ENCODE results near the gene PLA2G4B. TPM values are rescaled to one million over a fixed set of nuclear protein-coding genes. Genes with fewer than 3 reads are reported as not detected.

PLA2G4B gene
- total RNA-seq, 2 donors from 2014 or later: 6.9 to 10.1 TPM

DNA sequence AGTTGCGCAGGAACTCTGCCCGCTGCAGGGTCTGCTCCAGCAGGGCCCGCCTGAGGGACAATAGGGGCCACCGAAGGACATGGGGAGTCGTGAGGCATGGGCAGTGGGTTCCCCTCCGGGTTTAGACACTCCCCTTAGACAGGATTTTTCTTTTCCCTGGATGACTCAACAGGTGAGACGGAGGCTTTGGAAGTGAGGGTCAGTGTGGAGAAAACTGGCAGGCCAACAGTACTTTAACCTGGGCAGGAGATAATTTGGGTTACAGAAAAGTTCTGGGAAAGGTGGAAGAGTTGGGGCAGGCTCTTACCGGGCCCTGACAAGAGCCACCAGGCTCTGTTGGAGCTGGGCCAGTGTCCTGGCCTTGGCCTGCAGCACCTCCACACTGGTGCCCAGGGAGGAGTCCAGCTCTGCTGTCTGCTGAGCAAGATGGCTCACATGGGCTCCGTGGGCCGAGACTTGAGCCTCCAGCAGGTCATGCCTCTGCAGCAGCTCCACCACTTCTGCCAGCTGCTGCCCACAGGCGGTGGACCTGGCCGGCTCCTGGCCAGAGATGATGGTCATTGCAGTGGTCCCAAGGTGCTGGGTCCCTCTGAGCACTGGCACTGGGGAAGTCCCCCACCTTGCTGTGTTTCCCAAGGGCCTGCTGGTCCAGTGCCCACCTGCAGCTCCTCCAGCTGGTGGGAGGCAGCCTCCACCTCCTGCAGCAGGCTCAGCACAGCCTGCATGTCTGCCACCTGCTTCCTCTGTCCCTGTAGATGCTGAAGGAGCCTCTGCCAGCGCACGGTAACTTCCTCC, 44.2 kb downstream of the PLA2G4B start:
- Mint-ChIP-seq H3K27ac (no peak overlapping the region), H3K36me3 (ENCODE audit: low read depth) (no peaks in the 10 kb centered on the region), H3K4me3 (peak overlapping the region; percentile 42), H3K9me3 (no peaks in the 10 kb centered on the region), H3K4me1 (peaks cover 1% of the 10 kb centered on the region), H3K27me3 (ENCODE audit: insufficient read depth) (peaks cover 43% of the 10 kb centered on the region)
- no peak for DNase-seq
- no peaks in the 10 kb centered on the region for H3K4me1 ChIP-seq (ENCODE audit: control insufficient read depth, insufficient read depth, low read length)
- TF ChIP-seq, protein P1, sequence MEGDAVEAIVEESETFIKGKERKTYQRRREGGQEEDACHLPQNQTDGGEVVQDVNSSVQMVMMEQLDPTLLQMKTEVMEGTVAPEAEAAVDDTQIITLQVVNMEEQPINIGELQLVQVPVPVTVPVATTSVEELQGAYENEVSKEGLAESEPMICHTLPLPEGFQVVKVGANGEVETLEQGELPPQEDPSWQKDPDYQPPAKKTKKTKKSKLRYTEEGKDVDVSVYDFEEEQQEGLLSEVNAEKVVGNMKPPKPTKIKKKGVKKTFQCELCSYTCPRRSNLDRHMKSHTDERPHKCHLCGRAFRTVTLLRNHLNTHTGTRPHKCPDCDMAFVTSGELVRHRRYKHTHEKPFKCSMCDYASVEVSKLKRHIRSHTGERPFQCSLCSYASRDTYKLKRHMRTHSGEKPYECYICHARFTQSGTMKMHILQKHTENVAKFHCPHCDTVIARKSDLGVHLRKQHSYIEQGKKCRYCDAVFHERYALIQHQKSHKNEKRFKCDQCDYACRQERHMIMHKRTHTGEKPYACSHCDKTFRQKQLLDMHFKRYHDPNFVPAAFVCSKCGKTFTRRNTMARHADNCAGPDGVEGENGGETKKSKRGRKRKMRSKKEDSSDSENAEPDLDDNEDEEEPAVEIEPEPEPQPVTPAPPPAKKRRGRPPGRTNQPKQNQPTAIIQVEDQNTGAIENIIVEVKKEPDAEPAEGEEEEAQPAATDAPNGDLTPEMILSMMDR (conservative IDR thresholded peaks at IDR 0.05): no peak
- no peak overlapping the region for H3K9ac ChIP-seq (ENCODE audit: extremely low read depth, low read length, poor library complexity, severe bottlenecking)
- H3K36me3 ChIP-seq (ENCODE audit: control insufficient read depth, insufficient read depth, low read length): no peaks in the 10 kb centered on the region
- no peak overlapping the region for H3K27ac ChIP-seq (ENCODE audit: low read depth, low read length)
- WGBS, 2 experiments (ENCODE audit: insufficient coverage in 1 of 2, insufficient read length in 1 of 2): 71 to 79% methylated on average over 10 to 14 of the region's 14 CpGs
- no peaks in the 10 kb centered on the region for H3K9me3 ChIP-seq (ENCODE audit: control insufficient read depth, low read length)
- H3K27me3 ChIP-seq (ENCODE audit: control insufficient read depth, insufficient read depth, low read length, poor library complexity, severe bottlenecking): peaks cover 39% of the 10 kb centered on the region
- H3K4me3 ChIP-seq (ENCODE audit: low read length): no peak overlapping the region

DNA sequence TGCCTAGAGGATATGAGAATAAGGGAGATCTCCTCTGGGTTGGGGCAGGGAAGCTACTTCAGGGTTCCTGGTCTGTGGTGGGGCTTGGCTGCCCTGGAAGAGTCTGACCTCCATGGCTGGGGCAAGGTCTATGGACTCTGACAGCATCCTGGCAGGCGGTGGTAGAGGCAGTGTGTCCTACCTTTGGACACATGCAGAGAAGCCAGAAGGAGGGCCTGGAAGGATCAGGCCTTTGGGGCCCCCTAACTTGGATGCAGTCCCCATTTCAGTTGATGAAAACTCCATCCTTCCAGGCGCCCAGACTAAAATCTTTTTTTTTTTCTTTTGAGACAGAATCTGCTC, 44.8 kb downstream of the PLA2G4B start:
- H3K4me3 Mint-ChIP-seq: no peak overlapping the region
- no peak overlapping the region for H3K27ac Mint-ChIP-seq
- H3K9me3 ChIP-seq (ENCODE audit: control insufficient read depth, low read length): no peaks in the 10 kb centered on the region

DNA sequence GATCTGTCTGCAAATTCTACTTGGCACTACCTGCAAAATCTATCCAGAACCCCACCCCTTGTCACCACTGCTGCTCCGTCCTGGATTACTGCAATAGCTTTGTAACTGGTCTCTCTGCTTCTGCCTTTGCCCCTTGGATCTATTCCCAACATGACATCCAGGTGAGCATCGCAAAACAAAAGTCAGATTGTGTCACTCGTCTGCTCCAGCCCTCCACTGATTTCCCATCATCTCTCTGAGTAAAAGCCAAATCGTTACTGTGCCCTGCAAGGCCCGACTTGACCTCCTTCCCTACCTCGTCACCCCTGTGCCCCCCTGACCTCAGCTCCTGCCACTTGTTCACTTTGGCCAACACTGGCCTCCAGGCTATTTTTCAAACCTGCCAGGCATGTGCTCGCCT, 45.8 kb downstream of the PLA2G4B start:
- H3K27ac Mint-ChIP-seq: no peak overlapping the region
- TF ChIP-seq, protein P1 (conservative IDR thresholded peaks at IDR 0.05): no peak
- H3K36me3 Mint-ChIP-seq (ENCODE audit: low read depth): no peaks in the 10 kb centered on the region
- Histone ChIP-seq H3K4me1 (ENCODE audit: control insufficient read depth, insufficient read depth, low read length) (no peaks in the 10 kb centered on the region), H3K27me3 (ENCODE audit: control insufficient read depth, insufficient read depth, low read length, poor library complexity, severe bottlenecking) (peaks cover 39% of the 10 kb centered on the region), H3K4me3 (ENCODE audit: low read length) (no peak overlapping the region), H3K9me3 (ENCODE audit: control insufficient read depth, low read length) (no peaks in the 10 kb centered on the region), H3K36me3 (ENCODE audit: control insufficient read depth, insufficient read depth, low read length) (no peaks in the 10 kb centered on the region), H3K27ac (ENCODE audit: low read depth, low read length) (no peak overlapping the region), H3K9ac (ENCODE audit: extremely low read depth, low read length, poor library complexity, severe bottlenecking) (no peak overlapping the region)
- WGBS, 2 experiments (ENCODE audit: insufficient coverage in 1 of 2, insufficient read length in 1 of 2): 84 to 94% methylated on average over 6 to 7 of the region's 7 CpGs
- H3K4me1 Mint-ChIP-seq: peaks cover 1% of the 10 kb centered on the region
- H3K27me3 Mint-ChIP-seq (ENCODE audit: insufficient read depth): peaks cover 41% of the 10 kb centered on the region
- H3K9me3 Mint-ChIP-seq: no peaks in the 10 kb centered on the region
- H3K4me3 Mint-ChIP-seq: no peak overlapping the region
- DNase-seq: no peak

More for the DNA sequence above, 44.8 kb downstream of the PLA2G4B start:
- Histone ChIP-seq H3K9ac (ENCODE audit: extremely low read depth, low read length, poor library complexity, severe bottlenecking) (no peak overlapping the region), H3K36me3 (ENCODE audit: control insufficient read depth, insufficient read depth, low read length) (no peaks in the 10 kb centered on the region), H3K27me3 (ENCODE audit: control insufficient read depth, insufficient read depth, low read length, poor library complexity, severe bottlenecking) (peaks cover 39% of the 10 kb centered on the region), H3K4me1 (ENCODE audit: control insufficient read depth, insufficient read depth, low read length) (no peaks in the 10 kb centered on the region), H3K27ac (ENCODE audit: low read depth, low read length) (no peak overlapping the region), H3K4me3 (ENCODE audit: low read length) (no peak overlapping the region)
- Mint-ChIP-seq H3K4me1 (peaks cover 1% of the 10 kb centered on the region), H3K9me3 (no peaks in the 10 kb centered on the region), H3K36me3 (ENCODE audit: low read depth) (no peaks in the 10 kb centered on the region), H3K27me3 (ENCODE audit: insufficient read depth) (peaks cover 43% of the 10 kb centered on the region)
- DNase-seq: no peak
- TF ChIP-seq, protein P1 (conservative IDR thresholded peaks at IDR 0.05): no peak
- 90 to 100% methylated on average over 2 of the region's 2 CpGs for WGBS, 2 experiments (ENCODE audit: insufficient coverage in 1 of 2, insufficient read length in 1 of 2)
